K562 (cell line): ENCODE results near the gene SYT15.
"Not testable (repeated sequence)": the region's sequence is repeated elsewhere in the genome, so short reads cannot be mapped to it uniquely, and the experiment has no call there.

ENCODE experiments used
- E2F3 ChIP-seq: fragments of 250-450 bp; sonication (Bioruptor Pico); IDR thresholded peaks from 2 replicates; pipeline ENCODE4 v1.4.0; 2020; ENCODE audit warnings: mild to moderate bottlenecking
- ETV6 ChIP-seq, 3 experiments: fragments of 150-350 bp in 1 of 3; sonication (generic) in 1 of 3; formaldehyde crosslinking in 1 of 3; IDR thresholded peaks; 2 replicates each; pipeline versions ENCODE4 v1.6.1 to v1.8.0; 2014 to 2022; ENCODE audit warnings: borderline replicate concordance in 2 of 3, low read depth in 2 of 3, antibody characterized with exemption in 1 of 3, low read length in 1 of 3, mild to moderate bottlenecking in 1 of 3, missing genetic modification reagents in 1 of 3
- FOXM1 ChIP-seq, 2 experiments: fragments of 450-650 bp in 1 of 2; sonication (generic) in 1 of 2; formaldehyde crosslinking in 1 of 2; IDR thresholded peaks; 2 replicates each; pipeline versions ENCODE4 v1.6.1 to v1.9.0; 2017 to 2022; ENCODE audit warnings: low read depth in 2 of 2, mild to moderate bottlenecking in 2 of 2, missing genetic modification reagents in 1 of 2, moderate library complexity in 1 of 2
- NFIC ChIP-seq: fragments of 450-650 bp; IDR thresholded peaks from 2 replicates; pipeline ENCODE4 v1.6.1; 2017; ENCODE audit warnings: mild to moderate bottlenecking, inconsistent platforms
- SMAD2 ChIP-seq: fragments of 150-350 bp; IDR thresholded peaks from 2 replicates; pipeline ENCODE4 v1.6.1; 2014; ENCODE audit warnings: low read depth, mild to moderate bottlenecking, low read length
- SMC3 ChIP-seq: conservative IDR thresholded peaks from 2 replicates; pipeline ENCODE4 v1.6.1; 2011; ENCODE audit warnings: low read depth, low read length, improper control_type of control experiment; ENCODE audit not compliant: insufficient read depth
- ZBTB17 ChIP-seq: fragments of 450-650 bp; formaldehyde crosslinking; IDR thresholded peaks from 2 replicates; pipeline ENCODE4 v1.4.0; 2020; ENCODE audit warnings: mild to moderate bottlenecking
- ZBTB26 ChIP-seq: fragments of 450-650 bp; formaldehyde crosslinking; IDR thresholded peaks from 2 replicates; pipeline ENCODE4 v1.4.0; 2022; ENCODE audit warnings: missing genetic modification characterization
- ZNF347 ChIP-seq: fragments of 450-650 bp; formaldehyde crosslinking; IDR thresholded peaks from 2 replicates; pipeline ENCODE4 v1.4.0; 2020; ENCODE audit warnings: low read depth, mild to moderate bottlenecking, moderate library complexity
- TF ChIP-seq, protein P1 (sequence below): fragments of 450-650 bp; formaldehyde crosslinking; IDR thresholded peaks from 2 replicates; pipeline ENCODE4 v1.4.0; 2020; ENCODE audit warnings: mild to moderate bottlenecking, moderate library complexity
- TF ChIP-seq, protein P2 (sequence below), 3 experiments: IDR thresholded peaks in 2 of 3; conservative IDR thresholded peaks in 1 of 3; 2 replicates each; pipeline ENCODE4 v1.5.1; 2011 to 2012; ENCODE audit warnings: low read length in 3 of 3, mild to moderate bottlenecking in 3 of 3, control low read depth in 2 of 3, improper control_type of control experiment in 1 of 3, inconsistent platforms in 1 of 3, low read depth in 1 of 3, mixed read lengths in 1 of 3, moderate library complexity in 1 of 3; ENCODE audit not compliant: insufficient read depth in 2 of 3

DNA sequence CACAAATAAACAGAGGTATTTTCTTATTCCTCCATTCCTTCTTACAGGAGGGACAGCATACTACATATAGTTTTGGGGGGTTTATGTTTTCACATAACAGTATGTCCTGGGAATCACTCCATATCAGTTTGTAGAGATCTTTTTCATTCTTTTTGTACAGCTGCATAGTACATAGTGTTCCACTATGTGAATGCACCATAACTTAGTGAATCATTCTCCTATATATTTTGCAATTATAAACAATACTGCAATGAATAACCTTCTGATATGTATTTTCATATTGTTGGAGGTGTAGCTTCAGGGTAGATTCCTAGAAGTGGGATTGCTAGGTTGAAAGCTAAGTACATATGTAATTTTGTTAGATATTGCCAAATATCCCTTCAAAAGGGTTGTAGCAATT, 61.1 kb downstream of the SYT15 start:
- TF ChIP-seq SMAD2; ZBTB26 (CRISPR knock-in tag); FOXM1 (IDR thresholded peaks at IDR 0.05; ENCODE audit: low read depth); FOXM1 (CRISPR knock-in tag; IDR thresholded peaks at IDR 0.05; ENCODE audit: low read depth); E2F3 (CRISPR knock-in tag); ETV6 (IDR thresholded peaks at IDR 0.05; ENCODE audit: borderline replicate concordance in 1 of 2, low read depth in 2 of 2, low read length in 1 of 2); ETV6 (CRISPR knock-in tag; IDR thresholded peaks at IDR 0.05; ENCODE audit: borderline replicate concordance); ZBTB17 (CRISPR knock-in tag); SMC3; NFIC; ZNF347: not testable (repeated sequence)
- TF ChIP-seq, protein P1, sequence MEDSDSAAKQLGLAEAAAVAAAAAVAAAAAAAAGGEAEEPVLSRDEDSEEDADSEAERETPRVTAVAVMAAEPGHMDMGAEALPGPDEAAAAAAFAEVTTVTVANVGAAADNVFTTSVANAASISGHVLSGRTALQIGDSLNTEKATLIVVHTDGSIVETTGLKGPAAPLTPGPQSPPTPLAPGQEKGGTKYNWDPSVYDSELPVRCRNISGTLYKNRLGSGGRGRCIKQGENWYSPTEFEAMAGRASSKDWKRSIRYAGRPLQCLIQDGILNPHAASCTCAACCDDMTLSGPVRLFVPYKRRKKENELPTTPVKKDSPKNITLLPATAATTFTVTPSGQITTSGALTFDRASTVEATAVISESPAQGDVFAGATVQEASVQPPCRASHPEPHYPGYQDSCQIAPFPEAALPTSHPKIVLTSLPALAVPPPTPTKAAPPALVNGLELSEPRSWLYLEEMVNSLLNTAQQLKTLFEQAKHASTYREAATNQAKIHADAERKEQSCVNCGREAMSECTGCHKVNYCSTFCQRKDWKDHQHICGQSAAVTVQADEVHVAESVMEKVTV (CRISPR knock-in tag), result not testable (repeated sequence)
- TF ChIP-seq, protein P2, sequence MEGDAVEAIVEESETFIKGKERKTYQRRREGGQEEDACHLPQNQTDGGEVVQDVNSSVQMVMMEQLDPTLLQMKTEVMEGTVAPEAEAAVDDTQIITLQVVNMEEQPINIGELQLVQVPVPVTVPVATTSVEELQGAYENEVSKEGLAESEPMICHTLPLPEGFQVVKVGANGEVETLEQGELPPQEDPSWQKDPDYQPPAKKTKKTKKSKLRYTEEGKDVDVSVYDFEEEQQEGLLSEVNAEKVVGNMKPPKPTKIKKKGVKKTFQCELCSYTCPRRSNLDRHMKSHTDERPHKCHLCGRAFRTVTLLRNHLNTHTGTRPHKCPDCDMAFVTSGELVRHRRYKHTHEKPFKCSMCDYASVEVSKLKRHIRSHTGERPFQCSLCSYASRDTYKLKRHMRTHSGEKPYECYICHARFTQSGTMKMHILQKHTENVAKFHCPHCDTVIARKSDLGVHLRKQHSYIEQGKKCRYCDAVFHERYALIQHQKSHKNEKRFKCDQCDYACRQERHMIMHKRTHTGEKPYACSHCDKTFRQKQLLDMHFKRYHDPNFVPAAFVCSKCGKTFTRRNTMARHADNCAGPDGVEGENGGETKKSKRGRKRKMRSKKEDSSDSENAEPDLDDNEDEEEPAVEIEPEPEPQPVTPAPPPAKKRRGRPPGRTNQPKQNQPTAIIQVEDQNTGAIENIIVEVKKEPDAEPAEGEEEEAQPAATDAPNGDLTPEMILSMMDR (IDR thresholded peaks at IDR 0.05 in 2 of 3, conservative IDR thresholded peaks at IDR 0.05 in 1 of 3; ENCODE audit: insufficient read depth in 2 of 3, low read depth in 1 of 3, low read length in 3 of 3), result not testable (repeated sequence)
